Kidney epithelial cell (primary cell): Measurements from ENCODE around the gene HAL. TPM values are rescaled to one million over a fixed set of nuclear protein-coding genes. Genes with fewer than 3 reads are reported as not detected.

Experiments
- DNase-seq: peaks from one replicate; pipeline ENCODE4 v3.0.0-alpha.2; 2010; ENCODE audit warnings: low read depth
- H3K27me3 ChIP-seq: 2 replicates; pipeline ENCODE4 v1.6.0; 2011; ENCODE audit warnings: low read length; ENCODE audit not compliant: control insufficient read depth, insufficient read depth
- H3K36me3 ChIP-seq: 2 replicates; pipeline ENCODE4 v1.5.1; 2011; ENCODE audit warnings: low read length; ENCODE audit not compliant: control insufficient read depth, insufficient read depth
- H3K4me3 ChIP-seq: 2 replicates; pipeline ENCODE4 v1.5.1; 2011; ENCODE audit warnings: low read depth, mild to moderate bottlenecking, control low read depth, low read length
- CTCF ChIP-seq: IDR thresholded peaks from 2 replicates; pipeline ENCODE4 v1.5.1; 2011; ENCODE audit warnings: mild to moderate bottlenecking, moderate library complexity, low read length, control low read depth, inconsistent platforms; ENCODE audit not compliant: insufficient read depth, poor library complexity, severe bottlenecking
- total RNA-seq: library from RNA; depleted of rRNA; stranded (reverse); fragments of >200 nt; gene quantifications from 2 replicates; pipeline ENCODE4 v1.2.3, GENCODE V29; 2015

The HAL gene
- total RNA-seq, 1 donor from 2014 or later, result 0.21 TPM

- H3K27me3 ChIP-seq, result no peaks in the 10 kb centered on the region
- H3K36me3 ChIP-seq, result no peaks in the 10 kb centered on the region
- no peak overlapping the region for H3K4me3 ChIP-seq
- DNase-seq, result no peak
- TF ChIP-seq CTCF, result no peak
Observed at GRCh38 chr12:95944108-95944704, 51.9 kb downstream of the HAL start.

GRCh38 chr12:95943330-95943842 lies 52.8 kb downstream of the HAL start, which contains the start of gene AMDHD1:
Gene AMDHD1 (plus strand): TSS chr12:95943331. CDS start chr12:95943399, 68 bp downstream.
- no peak for TF ChIP-seq CTCF

GRCh38 chr12:95942524-95943329 lies 53.4 kb downstream of the HAL start, which contains the start of gene CCDC38:
Gene CCDC38 (minus strand): TSS chr12:95942614. CDS start chr12:95936509, 6,105 bp downstream.
- TF ChIP-seq CTCF, result no peak
- Histone ChIP-seq H3K27me3 (no peaks in the 10 kb centered on the region), H3K36me3 (no peaks in the 10 kb centered on the region), H3K4me3 (peak within 1 kb of the TSS; percentile 67)
- no peak for DNase-seq

More at GRCh38 chr12:95943330-95943842, 52.8 kb downstream of the HAL start, which contains the start of gene AMDHD1:
- Histone ChIP-seq H3K27me3 (no peaks in the 10 kb centered on the region), H3K36me3 (no peaks in the 10 kb centered on the region), H3K4me3 (peak within 1 kb of the TSS; percentile 67)
- DNase-seq, result no peak

- no peak for DNase-seq
- Histone ChIP-seq H3K27me3 (no peaks in the 10 kb centered on the region), H3K4me3 (peak overlapping the region; percentile 67), H3K36me3 (no peaks in the 10 kb centered on the region)
- TF ChIP-seq CTCF, result no peak
Observed at GRCh38 chr12:95942101-95942523, 54.0 kb downstream of the HAL start.

- no peak for DNase-seq
- no peaks in the 10 kb centered on the region for H3K36me3 ChIP-seq
- TF ChIP-seq CTCF, result no peak
- H3K4me3 ChIP-seq, result no peak overlapping the region
- H3K27me3 ChIP-seq, result no peaks in the 10 kb centered on the region
Observed at GRCh38 chr12:95940514-95940913, 55.6 kb downstream of the HAL start.

Other genes with a start within 250 kb of the HAL start
- gene NTN4, start 205.6 kb downstream of the HAL start, total RNA-seq, result 76.7 and 81.3 TPM in 2 replicates
- gene SNRPF, start 137.4 kb downstream of the HAL start, total RNA-seq, result 11.8 and 13.6 TPM in 2 replicates
- 0.07 TPM in 1 of 2 replicates, not detected in the other for gene CCDC38, start 53.7 kb downstream of the HAL start, total RNA-seq
- gene AMDHD1, start 53.0 kb downstream of the HAL start, total RNA-seq, result 0.41 and 0.67 TPM in 2 replicates
- gene LTA4H, start 39.2 kb upstream of the HAL start, total RNA-seq, result 73.1 and 78.9 TPM in 2 replicates
- gene ELK3, start 198.0 kb upstream of the HAL start, total RNA-seq, result 63.5 and 63.8 TPM in 2 replicates